Measurements from ENCODE around the gene MNT. TPM values are rescaled to one million over a fixed set of nuclear protein-coding genes. Genes with fewer than 3 reads are reported as not detected.

The MNT gene
- total RNA-seq, 1 donor from 2014 or later, result 28.5 TPM

DNA sequence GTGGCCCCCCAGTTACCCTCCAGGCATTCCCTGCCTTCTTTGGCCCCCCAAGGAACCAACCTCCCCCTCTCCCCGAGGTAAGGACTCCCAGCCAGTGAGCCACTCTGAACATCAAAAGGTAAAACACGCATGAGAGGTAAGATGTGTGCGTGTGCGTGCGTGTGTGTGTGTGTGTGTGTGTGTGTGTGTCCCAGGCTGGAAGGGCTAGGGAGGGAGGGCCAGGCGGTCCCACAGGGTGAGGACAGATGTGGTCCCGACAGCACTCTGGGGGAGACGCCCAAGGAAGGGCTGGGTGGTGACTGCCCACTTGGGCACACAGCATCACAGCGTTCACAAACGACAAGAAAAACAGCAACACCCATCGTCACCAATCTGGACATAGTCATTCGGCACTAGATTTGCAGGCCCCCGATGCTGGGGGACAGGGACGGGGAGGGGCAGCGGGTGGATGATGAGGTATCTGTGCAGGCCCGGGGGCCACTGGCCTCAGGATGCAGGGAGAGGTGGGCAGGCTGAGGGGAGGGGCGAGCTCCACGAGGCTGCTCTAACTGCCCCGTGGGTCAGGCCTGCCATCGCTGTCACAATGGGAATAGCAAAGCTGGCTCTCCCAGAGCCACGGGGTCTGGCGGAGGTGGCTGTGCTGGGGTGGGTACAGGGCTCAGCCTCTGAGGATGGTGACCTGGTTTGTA is 16.3 kb downstream of the MNT start:
- DNase-seq (ENCODE audit: extremely low spot score in 2 of 2), result no peak
- Histone ChIP-seq H3K27ac (no peak overlapping the region), H3K36me3 (peaks cover 0 to 30% of the 10 kb centered on the region in 2 donors), H3K9me3 (no peaks in the 10 kb centered on the region), H3K4me1 (peaks cover 16% of the 10 kb centered on the region), H3K27me3 (no peaks in the 10 kb centered on the region), H3K4me3 (no peak overlapping the region)
- TF ChIP-seq POLR2A (IDR thresholded peaks at IDR 0.05), result no peak
- TF ChIP-seq CTCF (IDR thresholded peaks at IDR 0.05), result no peak
- TF ChIP-seq POLR2AphosphoS5 (IDR thresholded peaks at IDR 0.05; ENCODE audit: insufficient read depth in 1 of 2, low read depth in 1 of 2), result no peak
- intact Hi-C loops (cut with DNase I), result no loop called here

DNA sequence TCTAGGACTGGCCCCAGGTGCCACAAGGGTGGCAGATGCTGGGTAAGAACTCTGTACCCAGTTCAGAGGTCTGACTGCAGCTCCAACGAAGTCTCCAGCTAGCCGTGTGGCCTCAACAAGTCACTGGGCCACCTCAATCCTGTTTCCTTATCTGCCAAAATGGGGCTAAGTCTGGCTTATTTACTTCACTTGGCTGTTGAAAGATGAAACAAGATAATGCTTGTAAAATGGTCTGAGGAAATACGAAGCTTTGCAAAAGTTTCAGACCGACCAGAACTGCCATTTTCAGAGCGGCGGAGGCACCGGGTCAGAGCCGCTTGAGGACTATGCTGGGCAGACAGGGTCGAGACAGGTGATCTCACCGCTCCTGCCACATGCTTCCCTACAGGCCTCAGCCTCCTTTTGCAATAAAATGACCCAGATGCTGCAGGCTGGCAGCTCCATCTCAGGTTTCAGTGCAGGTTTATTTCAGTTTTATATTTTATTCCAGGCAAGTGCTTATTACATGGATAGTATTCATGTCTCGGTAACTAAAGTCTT is 17.2 kb downstream of the MNT start:
- H3K4me1 ChIP-seq, result peaks cover 16% of the 10 kb centered on the region
- H3K36me3 ChIP-seq, result peaks cover 0 to 35% of the 10 kb centered on the region in 2 donors
- TF ChIP-seq CTCF (IDR thresholded peaks at IDR 0.05), result no peak
- H3K27ac ChIP-seq, result peak overlapping the region; percentile 56
- H3K9me3 ChIP-seq, result no peaks in the 10 kb centered on the region
- H3K4me3 ChIP-seq, result no peak overlapping the region
- no peaks in the 10 kb centered on the region for H3K27me3 ChIP-seq
- DNase-seq (ENCODE audit: extremely low spot score in 2 of 2), result no peak
- intact Hi-C loops (cut with DNase I), result loop anchor here (2.0 kb wide), 1 partner anchor 33 kb away; no protein-coding TSS in a partner anchor

- H3K9me3 ChIP-seq, result no peaks in the 10 kb centered on the region
- intact Hi-C loops (cut with DNase I), result no loop called here
- no peak for TF ChIP-seq POLR2AphosphoS5 (IDR thresholded peaks at IDR 0.05; ENCODE audit: insufficient read depth in 1 of 2, low read depth in 1 of 2)
- no peak for TF ChIP-seq POLR2A (IDR thresholded peaks at IDR 0.05)
- no peak for TF ChIP-seq CTCF (IDR thresholded peaks at IDR 0.05)
- H3K36me3 ChIP-seq, result peaks cover 0 to 27% of the 10 kb centered on the region in 2 donors
- H3K4me1 ChIP-seq, result peaks cover 16% of the 10 kb centered on the region
- no peak for DNase-seq (ENCODE audit: extremely low spot score in 2 of 2)
- H3K4me3 ChIP-seq, result no peak overlapping the region
- no peaks in the 10 kb centered on the region for H3K27me3 ChIP-seq
- no peak overlapping the region for H3K27ac ChIP-seq
Measured at GRCh38 chr17:2380950-2381649, 19.8 kb downstream of the MNT start.

DNA sequence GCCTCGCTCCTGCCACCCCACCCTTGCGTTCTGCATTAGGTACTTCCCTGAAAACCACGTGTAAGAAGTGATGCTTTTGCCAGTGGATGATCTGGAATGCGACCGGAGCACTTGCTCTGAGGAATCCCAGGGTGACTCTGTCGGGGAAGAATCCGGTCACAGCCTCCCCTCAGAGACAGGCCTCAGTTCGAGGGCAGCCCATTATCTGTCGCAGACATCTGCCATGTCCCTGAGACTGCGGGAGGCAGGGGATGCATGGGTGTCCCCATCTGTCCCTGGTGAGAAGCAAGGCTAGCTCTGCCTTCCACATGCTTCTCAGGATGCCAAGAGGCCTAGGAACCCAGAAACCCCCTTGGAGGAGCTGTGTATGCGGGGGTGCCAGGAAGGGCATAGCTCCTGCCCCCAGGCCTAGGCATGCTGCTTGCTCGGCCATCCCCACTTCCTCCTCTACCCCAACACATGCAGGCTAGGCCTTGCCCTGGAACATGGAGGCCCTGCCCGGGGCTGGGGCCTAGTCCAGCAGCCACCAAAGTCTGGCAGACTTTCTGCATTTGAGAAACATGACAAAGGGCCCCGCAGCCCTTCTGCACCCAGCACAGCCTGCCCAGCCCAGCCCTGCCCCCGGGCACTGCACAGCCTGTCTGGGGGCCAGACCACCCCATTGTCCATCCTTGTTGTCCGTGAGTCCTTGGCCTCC is 20.5 kb downstream of the MNT start:
- intact Hi-C loops (cut with DNase I), result no loop called here
- TF ChIP-seq CTCF (IDR thresholded peaks at IDR 0.05) (no peak), POLR2A (IDR thresholded peaks at IDR 0.05) (no peak), POLR2AphosphoS5 (IDR thresholded peaks at IDR 0.05; ENCODE audit: insufficient read depth in 1 of 2, low read depth in 1 of 2) (no peak)
- Histone ChIP-seq H3K9me3 (no peaks in the 10 kb centered on the region), H3K4me3 (no peak overlapping the region), H3K4me1 (peaks cover 16% of the 10 kb centered on the region), H3K27ac (no peak overlapping the region), H3K36me3 (peaks cover 0 to 27% of the 10 kb centered on the region in 2 donors), H3K27me3 (no peaks in the 10 kb centered on the region)
- no peak for DNase-seq (ENCODE audit: extremely low spot score in 2 of 2)

All from vagina (tissue), 2 donors.